Stimulated activated naive CD4-positive, alpha-beta T cell (primary cell): ENCODE measurements around the gene SPINK6.

Experiments used
- DNase-seq, 6 experiments: peaks; one replicate each; lab custom pipeline; 2025; lab: John Stamatoyannopoulos, UW

Gene SPINK6

GRCh38 chr5:148224117-148224742 is 21.4 kb downstream of the SPINK6 start:
- DNase-seq = no peak

- DNase-seq = no peak
Observed at GRCh38 chr5:148228392-148228984, 25.6 kb downstream of the SPINK6 start.

- DNase-seq = no peak
Observed at GRCh38 chr5:148229840-148230239, 27.0 kb downstream of the SPINK6 start.

GRCh38 chr5:148230240-148230639 is 27.4 kb downstream of the SPINK6 start:
- no peak for DNase-seq

- no peak for DNase-seq
Observed at GRCh38 chr5:148237785-148238417, 35.1 kb downstream of the SPINK6 start.

- no peak for DNase-seq
Observed at GRCh38 chr5:148238418-148238794, 35.6 kb downstream of the SPINK6 start, which contains the start of gene MARCOL. TSS of gene MARCOL (plus strand) at chr5:148238525. CDS start at chr5:148238598, 73 bp downstream.

- no peak for DNase-seq
Observed at GRCh38 chr5:148248894-148249293, 46.1 kb downstream of the SPINK6 start.

- DNase-seq = no peak
Observed at GRCh38 chr5:148255456-148255855, 52.6 kb downstream of the SPINK6 start.

- DNase-seq = no peak
Observed at GRCh38 chr5:148259288-148259687, 56.4 kb downstream of the SPINK6 start.

- no peak for DNase-seq
Observed at GRCh38 chr5:148261221-148261620, 58.4 kb downstream of the SPINK6 start.
